DND-41 (cell line): ENCODE data around the gene PIGZ.

ENCODE experiments used
- ATAC-seq: fragments of 200-7000 bp; cut with Tn5 transposase; 3 replicates; pipeline ENCODE4 v1.9.1; 2021; ENCODE audit warnings: low read depth; ENCODE audit not compliant: insufficient read depth
- DNase-seq: peaks from one replicate; pipeline ENCODE4 v3.0.0-alpha.2; 2020
- H2AFZ ChIP-seq: 2 replicates; pipeline ENCODE4 v1.6.0; 2012; ENCODE audit warnings: low read depth, low read length
- H3K27ac ChIP-seq: 2 replicates; pipeline ENCODE4 v1.5.1; 2012; ENCODE audit warnings: low read length, inconsistent platforms
- H3K27me3 ChIP-seq: fragments of 200-600 bp; sonication (generic); 2 replicates; pipeline ENCODE4 v1.6.0; 2012; ENCODE audit warnings: low read length, mild to moderate bottlenecking, inconsistent platforms; ENCODE audit not compliant: insufficient read depth, poor library complexity
- H3K36me3 ChIP-seq: 2 replicates; pipeline ENCODE4 v1.5.1; 2012; ENCODE audit warnings: low read length, inconsistent platforms; ENCODE audit not compliant: insufficient read depth
- H3K4me1 ChIP-seq: 2 replicates; pipeline ENCODE4 v1.5.1; 2012; ENCODE audit warnings: mild to moderate bottlenecking, low read length; ENCODE audit not compliant: insufficient read depth
- H3K4me2 ChIP-seq: 2 replicates; pipeline ENCODE4 v1.6.0; 2012; ENCODE audit warnings: mild to moderate bottlenecking, moderate library complexity, low read length, inconsistent platforms; ENCODE audit not compliant: insufficient read depth
- H3K4me3 ChIP-seq, 2 experiments: fragments of 200-600 bp in 1 of 2; shearing (Covaris generic) in 1 of 2; 2 replicates each; pipeline ENCODE4 v1.5.1; 2012 to 2016; ENCODE audit warnings: inconsistent platforms in 2 of 2, low read length in 2 of 2, mild to moderate bottlenecking in 2 of 2, low read depth in 1 of 2, moderate library complexity in 1 of 2
- H3K79me2 ChIP-seq: 2 replicates; pipeline ENCODE4 v1.6.0; 2012; ENCODE audit warnings: low read length, inconsistent platforms; ENCODE audit not compliant: insufficient read depth
- H3K9ac ChIP-seq: 2 replicates; pipeline ENCODE4 v1.6.0; 2012; ENCODE audit warnings: low read depth, mild to moderate bottlenecking, inconsistent platforms, low read length, moderate library complexity
- H3K9me3 ChIP-seq: 2 replicates; pipeline ENCODE4 v1.5.1; 2012; ENCODE audit warnings: low read length, moderate library complexity, mild to moderate bottlenecking, inconsistent platforms; ENCODE audit not compliant: insufficient read depth, severe bottlenecking
- H4K20me1 ChIP-seq: 2 replicates; pipeline ENCODE4 v1.6.0; 2012; ENCODE audit warnings: low read length; ENCODE audit not compliant: insufficient read depth
- EZH2 ChIP-seq: IDR thresholded peaks from 3 replicates; pipeline ENCODE4 v1.6.1; 2012; ENCODE audit warnings: borderline replicate concordance, low read depth, mild to moderate bottlenecking, moderate library complexity, low read length, inconsistent platforms; ENCODE audit not compliant: severe bottlenecking
- TF ChIP-seq, protein P1 (sequence below): IDR thresholded peaks from 2 replicates; pipeline ENCODE4 v1.5.1; 2012; ENCODE audit warnings: borderline replicate concordance, low read length, moderate library complexity, mild to moderate bottlenecking; ENCODE audit not compliant: poor library complexity, severe bottlenecking; ENCODE audit errors: extremely low read depth

PIGZ gene

DNA sequence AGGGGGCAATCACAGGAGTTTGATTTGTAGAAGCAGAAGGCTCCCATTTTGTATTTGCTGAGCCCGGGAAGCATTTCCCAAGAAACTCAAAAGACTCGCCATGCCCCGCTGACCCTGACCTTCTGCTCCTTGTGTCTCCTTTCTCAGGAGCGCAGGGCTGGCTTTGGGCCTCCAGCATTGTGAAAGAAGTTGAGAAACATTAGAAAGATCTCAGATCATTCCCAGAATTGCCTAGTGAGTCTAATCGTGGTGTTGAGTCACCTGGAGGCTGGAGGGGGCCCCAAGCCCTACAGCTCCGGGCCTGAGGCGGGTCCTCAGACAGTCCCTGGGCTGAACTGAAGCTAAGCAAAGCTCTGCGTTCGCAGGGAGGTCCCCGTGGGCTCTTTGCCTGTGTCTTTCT, 10.9 kb upstream of the PIGZ start:
- Histone ChIP-seq H3K27ac (no peak overlapping the region), H3K9me3 (peaks cover 7% of the 10 kb centered on the region), H3K4me3 (no peak overlapping the region), H3K79me2 (no peaks in the 10 kb centered on the region), H3K4me2 (no peak overlapping the region), H2AFZ (no peak overlapping the region), H3K27me3 (no peaks in the 10 kb centered on the region), H4K20me1 (no peaks in the 10 kb centered on the region), H3K9ac (no peak overlapping the region), H3K4me1 (no peaks in the 10 kb centered on the region), H3K36me3 (no peaks in the 10 kb centered on the region)
- no peak for TF ChIP-seq EZH2
- TF ChIP-seq, protein P1, sequence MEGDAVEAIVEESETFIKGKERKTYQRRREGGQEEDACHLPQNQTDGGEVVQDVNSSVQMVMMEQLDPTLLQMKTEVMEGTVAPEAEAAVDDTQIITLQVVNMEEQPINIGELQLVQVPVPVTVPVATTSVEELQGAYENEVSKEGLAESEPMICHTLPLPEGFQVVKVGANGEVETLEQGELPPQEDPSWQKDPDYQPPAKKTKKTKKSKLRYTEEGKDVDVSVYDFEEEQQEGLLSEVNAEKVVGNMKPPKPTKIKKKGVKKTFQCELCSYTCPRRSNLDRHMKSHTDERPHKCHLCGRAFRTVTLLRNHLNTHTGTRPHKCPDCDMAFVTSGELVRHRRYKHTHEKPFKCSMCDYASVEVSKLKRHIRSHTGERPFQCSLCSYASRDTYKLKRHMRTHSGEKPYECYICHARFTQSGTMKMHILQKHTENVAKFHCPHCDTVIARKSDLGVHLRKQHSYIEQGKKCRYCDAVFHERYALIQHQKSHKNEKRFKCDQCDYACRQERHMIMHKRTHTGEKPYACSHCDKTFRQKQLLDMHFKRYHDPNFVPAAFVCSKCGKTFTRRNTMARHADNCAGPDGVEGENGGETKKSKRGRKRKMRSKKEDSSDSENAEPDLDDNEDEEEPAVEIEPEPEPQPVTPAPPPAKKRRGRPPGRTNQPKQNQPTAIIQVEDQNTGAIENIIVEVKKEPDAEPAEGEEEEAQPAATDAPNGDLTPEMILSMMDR: no peak
- DNase-seq (no peak), ATAC-seq (no peak)

DNA sequence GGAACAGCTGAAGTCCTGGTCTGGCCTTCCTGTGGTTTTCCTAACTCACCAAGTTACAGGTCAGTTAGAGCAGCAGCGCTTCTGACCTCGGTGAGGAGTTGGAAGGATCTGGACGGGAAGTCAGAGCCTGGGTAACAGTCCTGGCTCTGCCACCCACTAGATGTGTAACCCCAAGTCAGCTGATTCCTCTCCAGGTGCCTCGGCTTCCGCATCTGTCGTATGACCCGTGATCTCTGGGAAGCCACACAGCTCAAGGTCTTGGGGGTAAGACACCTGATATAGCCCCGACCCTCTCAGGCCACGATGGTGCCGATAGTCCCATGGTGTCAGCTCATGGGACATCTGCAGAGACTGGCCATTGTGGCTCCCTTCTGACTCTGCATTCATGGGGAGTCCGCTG, 8.3 kb upstream of the PIGZ start:
- Histone ChIP-seq H3K27ac (no peak overlapping the region), H3K79me2 (no peaks in the 10 kb centered on the region), H3K4me2 (no peak overlapping the region), H3K9me3 (no peaks in the 10 kb centered on the region), H3K9ac (no peak overlapping the region), H2AFZ (no peak overlapping the region), H3K36me3 (no peaks in the 10 kb centered on the region), H3K4me3 (no peak overlapping the region), H4K20me1 (no peaks in the 10 kb centered on the region), H3K27me3 (no peaks in the 10 kb centered on the region), H3K4me1 (no peaks in the 10 kb centered on the region)
- TF ChIP-seq, protein P1: no peak
- no peak for TF ChIP-seq EZH2
- no peak for ATAC-seq
- no peak for DNase-seq

DNA sequence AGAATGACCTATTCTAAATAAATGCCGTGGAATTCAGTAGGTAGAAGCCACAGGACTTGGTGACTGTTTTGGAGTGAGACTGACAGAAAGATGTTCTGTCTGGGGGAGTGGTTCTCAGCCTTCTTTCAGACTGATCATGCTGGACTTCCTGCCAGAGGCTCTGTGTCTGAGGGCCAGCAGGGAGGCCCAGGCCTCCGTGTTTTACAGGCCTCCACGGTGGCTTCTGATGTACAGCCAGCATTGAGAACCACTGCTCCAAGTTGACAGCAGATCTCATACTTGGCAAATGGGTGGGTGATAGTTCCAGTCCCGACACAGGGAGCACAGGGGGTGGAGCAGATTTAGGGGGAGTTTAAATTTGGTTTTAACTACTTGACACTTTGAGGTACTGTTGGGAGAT, 6.7 kb upstream of the PIGZ start:
- no peak overlapping the region for H3K27ac ChIP-seq
- no peak overlapping the region for H3K9ac ChIP-seq
- no peak overlapping the region for H2AFZ ChIP-seq
- ATAC-seq (no peak), DNase-seq (no peak)
- no peaks in the 10 kb centered on the region for H3K27me3 ChIP-seq
- no peaks in the 10 kb centered on the region for H3K79me2 ChIP-seq
- no peaks in the 10 kb centered on the region for H3K9me3 ChIP-seq
- no peaks in the 10 kb centered on the region for H3K36me3 ChIP-seq
- no peak overlapping the region for H3K4me2 ChIP-seq
- TF ChIP-seq, protein P1: no peak
- no peak for TF ChIP-seq EZH2
- H4K20me1 ChIP-seq: no peaks in the 10 kb centered on the region
- H3K4me1 ChIP-seq: peaks cover 4% of the 10 kb centered on the region; the same call in 1 of the 2 replicates
- H3K4me3 ChIP-seq: no peak overlapping the region

DNA sequence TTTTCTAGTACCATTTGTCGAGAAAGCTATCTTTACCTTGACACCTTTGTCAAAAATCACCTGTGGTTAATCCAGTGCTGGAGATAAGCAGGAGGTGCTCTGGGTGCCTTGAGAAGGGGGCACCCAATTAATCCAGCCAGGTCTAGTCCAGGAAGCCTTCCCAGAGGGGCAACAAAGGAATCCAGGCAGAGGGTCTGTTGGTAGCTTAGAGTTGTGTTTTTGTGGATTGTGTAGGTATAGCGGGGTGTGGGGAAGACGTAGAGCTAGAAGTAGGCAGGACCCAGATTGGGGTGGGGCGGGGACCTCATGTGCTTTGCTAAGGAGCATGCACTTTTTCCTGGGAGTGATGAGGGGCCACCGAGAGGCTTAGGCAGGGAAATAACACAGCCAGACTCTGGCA, 6.0 kb upstream of the PIGZ start:
- Histone ChIP-seq H4K20me1 (no peaks in the 10 kb centered on the region), H3K9me3 (no peaks in the 10 kb centered on the region), H3K27ac (no peak overlapping the region), H3K4me1 (peaks cover 11% of the 10 kb centered on the region), H3K4me3 (no peak overlapping the region), H3K36me3 (no peaks in the 10 kb centered on the region), H3K9ac (no peak overlapping the region), H3K4me2 (no peak overlapping the region), H3K79me2 (no peaks in the 10 kb centered on the region), H2AFZ (no peak overlapping the region), H3K27me3 (no peaks in the 10 kb centered on the region)
- DNase-seq (no peak), ATAC-seq (no peak)
- TF ChIP-seq EZH2: no peak
- TF ChIP-seq, protein P1: no peak
